Kidney tubule cell (primary cell): ENCODE results near the gene BCAS3.
"Not testable (repeated sequence)": the region's sequence is repeated elsewhere in the genome, so short reads cannot be mapped to it uniquely, and the experiment has no call there.

Experiments
- DNase-seq: peaks from one replicate; pipeline ENCODE4 v3.0.0-alpha.2; 2018; ENCODE audit warnings: low spot score

Gene BCAS3

DNA sequence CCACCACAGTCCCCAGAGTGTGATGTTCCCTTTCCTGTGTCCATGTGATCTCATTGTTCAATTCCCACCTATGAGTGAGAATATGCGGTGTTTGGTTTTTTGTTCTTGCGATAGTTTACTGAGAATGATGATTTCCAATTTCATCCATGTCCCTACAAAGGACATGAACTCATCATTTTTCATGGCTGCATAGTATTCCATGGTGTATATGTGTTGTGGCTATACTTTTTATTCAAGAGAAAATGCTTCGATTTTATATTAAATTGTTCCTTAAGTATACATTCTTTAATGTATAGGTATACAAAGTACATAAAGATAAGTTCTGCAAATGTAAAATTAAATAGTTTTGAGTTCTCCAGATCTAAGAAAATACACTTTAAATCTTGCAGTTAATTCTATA lies 328.3 kb downstream of the BCAS3 start:
- DNase-seq: not testable (repeated sequence)

DNA sequence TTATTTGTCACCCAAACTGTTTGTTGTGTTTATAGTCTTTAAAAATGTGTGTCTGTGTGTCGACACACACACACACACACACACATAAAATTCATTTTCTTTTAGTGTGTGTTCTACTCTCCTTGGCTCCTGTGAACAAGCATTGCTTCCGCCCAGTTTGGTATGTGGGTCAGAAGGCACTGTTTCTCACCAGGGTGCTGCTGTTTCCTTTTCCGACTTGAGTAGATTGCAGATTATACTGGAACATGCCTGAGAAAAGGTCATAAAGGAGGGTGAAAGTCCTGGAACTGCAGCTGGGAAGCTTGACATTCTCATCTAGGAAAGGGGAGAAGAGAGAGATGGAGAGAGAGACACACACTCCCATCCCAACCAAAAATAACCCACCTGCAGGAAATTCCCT lies 330.3 kb downstream of the BCAS3 start:
- peak; percentile 23 for DNase-seq

DNA sequence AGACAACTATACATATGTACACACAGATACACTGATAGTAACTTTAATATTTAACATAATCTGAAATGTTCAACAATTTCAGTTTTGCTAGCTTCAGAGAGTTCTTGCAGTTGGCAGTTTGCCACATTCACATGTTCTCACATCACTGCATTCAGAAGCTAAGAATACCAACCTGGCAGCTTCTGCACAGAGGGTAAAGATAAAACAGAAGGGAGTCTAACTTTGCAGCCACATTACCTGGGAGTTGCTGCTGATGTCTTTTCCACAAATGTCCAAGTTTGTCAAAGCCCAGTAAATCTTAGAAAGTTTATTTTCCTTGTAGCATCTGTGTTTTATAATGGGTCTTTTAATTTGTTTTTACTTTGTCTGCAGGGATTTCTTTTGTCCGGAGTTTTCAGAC lies 332.0 kb downstream of the BCAS3 start:
- peak; percentile 15 for DNase-seq

DNA sequence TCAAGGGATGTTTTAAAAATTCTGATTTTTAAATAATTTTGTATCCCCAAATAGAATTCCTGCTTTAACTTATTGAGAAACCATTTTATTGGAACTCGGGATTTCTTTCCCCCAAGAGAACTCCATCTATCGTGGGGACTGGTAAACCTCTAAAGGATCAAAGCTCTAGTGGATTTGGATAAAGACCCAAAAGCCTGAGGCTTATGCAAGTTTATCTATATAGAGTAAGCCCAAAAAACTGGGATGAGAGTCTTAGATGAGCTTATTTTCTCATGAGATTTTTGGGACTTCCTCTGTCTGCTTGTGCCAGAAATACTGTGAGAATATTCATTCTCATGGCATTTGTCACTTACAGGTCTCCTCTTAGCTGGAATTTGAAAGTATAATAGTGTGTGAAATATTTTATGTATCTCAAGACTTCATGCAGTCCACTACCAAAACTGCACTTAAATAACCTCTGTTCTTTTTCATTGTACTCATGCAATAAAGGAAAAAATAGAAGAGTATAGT lies 333.1 kb downstream of the BCAS3 start:
- DNase-seq: no peak

DNA sequence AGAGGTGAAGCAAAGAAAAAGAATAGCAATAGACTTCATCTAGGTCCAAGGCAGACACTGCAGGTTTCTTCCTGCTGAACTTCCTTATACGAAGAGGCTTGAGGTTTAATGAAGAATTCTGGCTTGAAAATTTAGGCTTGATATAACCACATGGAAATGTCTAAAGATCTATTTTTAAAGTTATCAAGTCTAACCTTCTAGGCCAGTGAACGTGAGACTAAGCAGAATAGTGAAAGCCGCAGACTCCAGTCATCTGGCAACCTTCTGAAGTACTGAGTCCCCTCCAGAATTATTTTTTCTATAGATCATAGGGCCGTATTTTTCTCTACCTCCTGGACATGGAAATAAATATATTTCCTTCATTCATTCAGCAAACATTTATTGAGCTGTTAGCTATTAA lies 333.6 kb downstream of the BCAS3 start:
- no peak for DNase-seq

DNA sequence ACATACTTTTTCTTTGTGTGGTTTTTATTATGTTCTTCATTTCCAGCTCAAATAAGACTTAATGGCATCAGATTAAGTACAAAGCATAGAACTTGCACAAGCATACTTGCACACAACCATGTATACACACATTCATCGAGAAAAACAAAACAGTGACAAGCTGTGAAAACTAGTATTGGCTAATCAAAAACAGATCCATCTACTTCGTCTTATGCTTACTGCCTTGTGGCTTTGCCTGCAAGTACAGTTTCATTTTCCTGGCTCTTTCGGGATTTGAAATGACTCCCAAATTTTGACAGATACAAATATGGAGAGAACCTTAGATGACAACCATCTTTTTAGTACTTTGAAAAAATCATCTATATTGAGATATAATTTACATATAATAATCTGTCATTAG lies 338.3 kb downstream of the BCAS3 start:
- no peak for DNase-seq

DNA sequence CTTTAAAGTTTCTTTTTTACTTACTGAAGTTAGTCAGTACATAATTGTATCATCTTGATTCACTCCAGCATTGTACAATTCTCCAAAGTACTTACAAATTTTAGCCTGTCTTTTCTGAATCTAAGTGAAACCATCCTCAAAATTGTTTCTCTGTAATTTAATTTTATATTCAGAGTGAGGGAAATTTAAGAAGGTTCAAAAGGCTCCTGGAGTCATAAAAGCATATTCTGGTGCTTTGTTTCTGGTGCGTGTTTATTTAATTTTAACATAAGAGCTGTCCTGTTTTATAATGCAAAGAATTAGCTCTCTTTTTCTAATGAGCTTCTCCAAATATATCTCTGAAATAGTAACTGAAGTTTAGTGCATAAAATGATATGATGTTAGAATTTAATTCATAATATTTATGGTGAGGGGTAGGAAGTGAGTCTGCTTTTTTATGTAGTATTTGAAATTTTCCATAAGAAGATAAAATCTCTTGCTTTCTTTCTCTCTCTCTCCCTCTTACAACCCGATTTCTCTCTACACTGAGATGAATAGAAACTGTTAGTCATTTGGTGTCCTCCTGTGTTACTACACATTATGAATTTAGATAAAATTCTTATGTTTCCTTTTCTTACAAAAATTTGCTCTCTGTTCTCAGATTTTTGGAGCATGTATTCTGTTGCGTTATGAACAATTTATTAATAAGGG lies 339.8 kb downstream of the BCAS3 start:
- DNase-seq: no peak

DNA sequence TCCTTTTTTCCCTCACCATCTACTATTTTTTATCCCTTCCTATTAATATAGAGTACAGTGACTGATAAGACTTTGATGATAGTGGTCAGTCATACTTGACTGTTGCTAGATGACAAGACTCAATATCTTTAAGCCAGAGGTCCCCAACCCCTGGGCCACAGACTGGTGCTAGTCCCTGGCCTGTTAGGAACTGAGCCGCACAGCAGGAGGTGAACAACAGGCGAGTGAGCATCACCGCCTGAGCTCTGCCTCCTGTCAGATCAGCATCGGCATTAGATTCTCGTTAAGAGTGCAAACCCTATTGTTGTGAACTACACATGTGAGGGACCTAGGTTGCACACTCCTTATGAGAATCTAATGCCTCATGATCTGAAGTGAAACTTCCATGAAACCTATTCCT lies 341.3 kb downstream of the BCAS3 start:
- DNase-seq: no peak

DNA sequence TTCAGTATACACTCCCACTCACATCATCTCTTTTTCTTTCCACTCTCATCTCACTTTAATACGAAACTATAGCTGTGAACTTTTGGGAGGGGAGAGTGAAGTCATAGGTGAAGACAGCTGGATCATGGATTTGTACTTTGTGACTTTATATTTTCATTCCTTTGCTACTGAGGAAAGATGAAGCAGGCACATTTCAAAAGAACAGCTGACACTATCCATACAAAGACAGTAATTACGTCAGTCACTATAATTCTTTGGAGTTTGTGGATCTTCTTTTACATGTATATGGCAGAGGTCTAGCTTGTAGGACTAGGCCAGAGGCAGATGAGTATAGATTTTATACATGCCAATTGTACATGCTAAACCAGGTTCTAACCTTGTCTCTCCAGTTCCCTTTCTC lies 346.3 kb downstream of the BCAS3 start:
- no peak for DNase-seq

DNA sequence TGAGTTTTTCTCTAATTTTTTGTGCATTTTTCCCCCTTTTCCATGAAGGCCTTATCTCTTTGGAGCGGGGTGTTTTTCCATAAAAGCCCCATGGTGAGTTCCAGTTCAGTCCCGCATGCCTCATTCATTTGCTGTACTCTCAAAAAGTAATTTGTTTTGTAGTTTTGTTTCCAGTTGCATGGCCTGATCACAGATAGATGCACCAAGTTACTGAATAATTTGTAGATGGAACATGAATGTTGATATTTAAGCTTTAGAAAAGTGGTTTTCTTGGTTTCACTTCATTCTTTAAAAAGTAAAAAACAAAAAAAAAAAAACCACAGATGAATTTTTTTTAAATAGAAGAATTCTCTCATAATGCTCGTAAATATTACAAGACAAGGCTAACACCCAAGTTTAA lies 349.2 kb downstream of the BCAS3 start:
- DNase-seq: no peak

DNA sequence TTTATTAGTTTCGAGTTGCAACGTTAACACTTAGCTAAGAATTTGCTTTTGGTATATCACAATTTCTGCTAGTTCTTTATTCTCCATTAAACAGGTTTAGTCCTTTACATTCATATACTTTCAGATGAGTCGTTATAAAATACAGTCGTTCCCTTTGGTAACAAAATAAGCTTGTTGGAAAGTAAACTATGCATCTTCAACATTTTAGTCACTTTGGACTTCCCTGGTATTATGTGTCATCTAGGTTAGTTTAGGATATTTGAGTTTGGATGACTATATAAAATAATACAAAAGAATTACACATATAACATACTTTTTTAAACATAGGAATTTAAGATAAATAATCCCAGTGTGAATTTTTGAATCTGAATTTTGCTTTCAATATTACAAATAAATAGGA lies 351.5 kb downstream of the BCAS3 start:
- no peak for DNase-seq

DNA sequence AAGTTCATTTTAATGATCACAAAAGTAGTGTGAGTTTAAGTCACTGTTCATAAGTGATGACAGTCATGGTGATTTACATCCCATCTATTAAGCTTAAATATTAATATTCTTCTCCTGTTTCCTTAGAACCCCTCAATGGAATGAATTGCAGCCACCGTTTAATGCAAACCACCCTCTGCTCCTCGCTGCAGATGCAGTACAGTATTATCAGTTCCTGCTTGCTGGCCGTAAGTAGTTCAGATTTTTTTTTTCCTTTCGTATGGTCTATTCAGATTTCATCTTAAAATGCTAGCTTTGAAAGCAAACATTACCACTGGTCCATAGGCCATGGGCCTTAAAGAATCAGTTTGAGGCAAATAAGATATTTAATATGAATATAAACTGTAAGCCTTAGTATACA lies 363.0 kb downstream of the BCAS3 start:
- DNase-seq: no peak

DNA sequence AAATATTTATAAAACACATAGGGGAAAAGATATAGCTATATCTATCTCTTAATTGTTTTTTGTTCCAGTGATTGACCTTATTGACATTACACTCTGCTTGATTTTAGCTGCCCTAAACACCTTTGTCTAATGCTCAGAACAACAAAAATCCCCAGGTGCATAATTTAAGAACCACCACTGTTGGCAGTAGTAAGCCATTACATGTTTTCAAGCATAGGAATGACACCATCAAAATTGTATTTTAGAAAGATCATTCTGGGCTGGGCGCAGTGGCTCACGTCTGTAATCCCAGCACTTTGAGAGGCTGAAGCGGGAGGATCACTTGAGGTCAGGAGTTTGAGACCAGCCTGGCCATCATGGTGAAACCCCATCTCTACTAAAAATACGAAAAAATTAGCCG lies 364.7 kb downstream of the BCAS3 start:
- DNase-seq: not testable (repeated sequence)

DNA sequence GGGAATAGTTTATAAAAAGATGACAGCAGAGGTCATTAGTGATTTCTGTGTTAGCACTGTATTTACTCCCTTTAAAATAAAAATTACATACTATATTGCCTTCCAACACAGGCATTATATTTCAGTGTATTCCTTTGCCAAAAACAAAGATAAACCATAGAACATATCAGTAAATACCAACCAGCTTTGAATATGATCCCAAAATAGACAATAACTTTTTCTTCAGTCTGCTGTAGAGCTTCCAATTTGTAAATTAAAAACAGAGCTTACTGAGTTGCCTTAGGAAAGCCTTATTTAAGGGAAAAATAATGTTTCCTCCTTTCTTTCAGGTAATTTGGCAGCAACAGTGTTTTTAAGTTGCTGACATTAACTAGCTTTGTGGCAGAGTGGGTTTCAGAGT lies 369.9 kb downstream of the BCAS3 start:
- no peak for DNase-seq

DNA sequence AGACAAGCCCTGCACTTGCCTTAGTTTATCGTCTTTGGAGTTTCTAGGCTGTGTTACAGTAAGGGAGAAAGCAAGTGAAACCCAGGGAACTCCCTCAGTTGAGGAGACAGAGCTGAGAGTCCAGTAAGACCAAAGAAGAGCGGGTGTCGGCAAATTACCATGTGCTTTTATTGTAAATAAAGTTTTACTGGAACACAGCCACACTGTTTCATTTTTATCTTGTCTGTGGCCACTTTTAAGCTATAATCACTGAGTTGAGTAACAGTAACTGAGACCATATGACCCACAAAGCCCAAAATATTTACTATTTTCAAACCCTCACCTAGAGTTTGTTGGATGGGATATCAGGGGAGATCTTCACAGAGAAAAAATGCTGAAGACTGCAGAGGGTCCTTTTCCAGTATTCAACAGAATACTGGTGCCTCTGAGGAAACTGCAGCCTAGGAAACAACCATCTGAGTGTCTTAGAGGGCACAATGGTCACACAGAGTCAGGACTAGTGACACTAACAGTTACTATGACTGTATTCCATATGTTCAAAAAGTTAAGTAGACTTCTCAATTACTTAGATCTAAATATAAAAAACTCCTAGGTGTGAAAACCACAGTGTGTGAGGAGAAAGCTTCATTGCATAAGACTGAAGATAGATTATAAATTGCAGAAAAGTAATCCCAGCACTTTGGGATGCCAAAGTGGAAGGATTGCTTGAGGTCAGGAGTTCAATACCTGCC lies 370.9 kb downstream of the BCAS3 start:
- DNase-seq: no peak

DNA sequence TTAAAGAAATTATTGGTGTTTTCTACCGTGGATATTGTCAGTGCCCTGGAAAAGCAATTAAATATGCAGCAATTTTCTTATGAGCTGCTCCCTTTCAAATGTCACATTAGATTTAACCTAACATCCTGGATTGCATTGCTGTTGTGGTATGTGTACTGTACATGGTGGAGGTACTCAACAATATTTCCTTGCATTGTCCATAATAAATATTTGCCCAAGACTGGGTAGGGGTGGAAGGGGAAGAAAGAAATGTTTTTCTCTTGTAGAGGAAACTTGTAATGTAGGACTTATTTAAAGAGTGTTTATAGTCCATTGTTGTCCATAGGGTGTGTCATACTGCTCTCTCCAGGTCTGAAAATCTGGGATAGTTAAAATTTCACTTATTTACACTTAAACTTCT lies 375.8 kb downstream of the BCAS3 start:
- DNase-seq: no peak

DNA sequence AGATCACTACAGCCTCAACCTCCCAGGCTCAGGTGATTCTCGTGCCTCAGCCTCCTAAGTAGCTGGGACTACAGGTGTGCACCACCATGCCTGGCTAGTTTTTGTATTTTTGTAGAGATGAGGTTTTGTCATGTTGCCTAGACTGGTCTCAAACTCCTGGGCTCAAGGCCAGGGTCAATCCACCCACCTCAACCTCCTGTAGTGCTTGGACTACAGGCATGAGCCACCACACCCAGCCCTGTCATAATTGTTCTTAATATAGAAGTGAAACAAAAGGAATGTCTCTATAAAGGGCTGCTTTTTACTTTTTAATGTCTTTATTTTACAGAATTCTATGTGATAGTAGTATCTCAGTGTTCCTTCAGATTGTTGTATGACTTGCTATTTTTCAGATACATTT lies 376.8 kb downstream of the BCAS3 start:
- no peak for DNase-seq

DNA sequence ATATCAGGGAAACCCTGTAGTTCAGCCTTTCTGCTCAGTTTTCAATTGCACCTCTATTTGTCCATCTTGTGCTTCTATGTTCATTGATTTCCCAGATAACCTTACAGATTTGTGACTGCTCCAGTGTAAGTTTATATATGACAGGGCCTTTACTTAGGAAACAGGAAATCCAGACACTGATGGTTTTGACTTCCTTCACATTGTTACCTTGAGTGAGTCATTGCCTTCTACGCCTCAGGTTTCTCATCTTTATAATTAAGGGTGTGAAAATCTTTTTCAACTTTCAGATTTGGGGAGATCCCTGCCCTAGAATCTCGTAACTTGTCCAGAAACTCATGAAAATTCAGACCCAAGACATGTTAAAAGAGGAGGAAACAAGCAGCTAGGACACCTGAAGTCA lies 379.6 kb downstream of the BCAS3 start:
- peak; percentile 15 for DNase-seq

DNA sequence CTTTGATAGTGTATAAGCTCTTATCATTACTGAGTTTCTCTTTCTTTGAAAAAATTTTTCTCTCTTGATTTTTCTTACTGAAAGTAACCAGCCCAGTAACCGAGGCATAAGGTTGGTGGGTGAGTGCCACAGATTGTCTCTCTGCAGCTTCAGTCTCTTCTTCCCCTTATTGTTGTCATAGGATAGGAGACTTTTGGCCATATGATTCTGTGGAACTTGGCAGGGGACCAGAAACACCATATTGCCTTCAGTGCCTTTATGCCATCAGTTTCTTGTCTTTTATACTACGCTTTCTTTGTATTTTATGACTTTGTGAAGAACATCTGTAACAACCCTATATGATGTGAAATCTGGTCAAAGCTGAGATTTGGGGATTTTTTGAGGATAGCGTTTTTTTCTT lies 380.4 kb downstream of the BCAS3 start:
- no peak for DNase-seq

DNA sequence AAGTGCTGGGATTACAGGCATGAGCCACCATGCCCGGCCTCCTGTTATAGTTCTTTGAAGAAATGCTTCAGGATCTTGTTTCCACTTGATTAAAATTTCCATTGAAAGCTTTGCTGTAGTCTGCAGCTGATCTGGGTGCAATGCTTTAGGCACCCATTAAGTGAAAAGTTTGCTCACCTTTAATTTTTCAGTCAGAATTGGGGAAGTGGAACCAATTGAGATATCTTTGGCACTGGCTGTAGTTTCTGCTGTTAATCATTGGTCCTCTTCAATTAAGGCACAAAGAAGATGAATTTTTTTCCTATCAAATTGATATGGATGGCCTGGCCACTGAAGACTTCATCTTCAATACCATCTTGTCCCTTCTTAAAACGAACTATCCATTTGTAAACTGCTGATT lies 385.9 kb downstream of the BCAS3 start:
- no peak for DNase-seq

DNA sequence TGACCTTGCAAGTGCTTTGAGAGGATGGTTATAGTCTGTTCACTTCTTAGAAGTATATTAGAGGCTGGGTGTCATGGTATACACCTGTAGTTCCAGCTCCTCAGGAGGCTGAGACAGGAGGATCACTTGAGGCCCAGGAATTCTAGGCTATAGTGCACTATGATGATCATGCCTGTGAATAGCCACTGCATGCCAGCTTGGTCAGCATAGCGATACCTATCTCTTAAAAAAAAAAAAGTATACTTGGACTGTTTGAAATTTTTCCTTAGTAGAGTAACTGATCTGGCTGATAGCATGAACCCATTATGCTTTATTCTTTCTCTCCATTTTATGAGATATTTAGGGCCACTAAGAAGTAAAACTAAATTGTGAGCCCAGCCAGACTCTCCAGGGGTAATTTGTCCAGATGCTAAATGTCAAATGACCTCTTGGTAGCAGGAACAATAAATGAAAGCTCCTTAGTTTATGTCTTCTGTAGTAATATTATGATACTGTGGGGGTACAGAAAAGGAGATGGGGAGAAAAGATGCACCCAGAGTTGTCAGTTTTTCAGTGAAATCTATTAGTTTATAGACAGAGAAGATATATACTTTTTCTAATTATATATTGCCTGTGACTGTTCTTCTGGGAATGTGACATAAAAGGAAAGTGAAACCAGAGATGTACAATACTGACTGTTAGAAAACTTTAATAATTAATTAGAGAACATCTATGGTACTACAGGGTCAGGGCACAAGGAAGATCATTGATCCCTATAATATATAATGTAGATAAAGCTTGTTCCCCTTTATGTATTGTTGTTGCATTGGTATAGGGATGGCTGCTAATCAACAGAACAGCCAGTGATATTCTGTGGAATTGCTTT lies 386.7 kb downstream of the BCAS3 start:
- DNase-seq: peak; percentile 39

DNA sequence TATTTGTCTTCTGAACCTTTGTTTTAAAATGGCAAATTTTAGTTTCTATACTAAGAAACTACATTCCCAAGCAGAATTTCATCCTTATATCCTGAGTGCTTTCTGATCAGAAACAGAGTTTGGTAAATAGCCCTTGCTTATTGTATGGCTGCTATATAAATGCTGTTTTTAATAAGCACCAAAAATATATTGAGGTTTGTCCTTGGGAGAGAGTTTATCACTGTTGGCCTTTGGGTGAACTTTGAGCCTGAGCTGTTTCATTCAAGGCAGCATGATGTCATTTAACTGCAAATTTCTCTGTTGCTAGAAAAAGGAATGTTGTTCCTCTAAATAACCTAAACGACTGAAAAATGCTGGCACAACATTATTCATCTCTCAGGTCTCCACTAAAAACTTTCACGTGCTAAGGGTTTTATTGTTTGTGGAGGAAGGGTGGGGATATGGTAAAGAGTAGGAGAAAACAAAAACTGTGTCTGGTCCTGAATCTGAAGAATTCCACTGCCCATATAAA lies 387.7 kb downstream of the BCAS3 start:
- DNase-seq: peak; percentile 38

DNA sequence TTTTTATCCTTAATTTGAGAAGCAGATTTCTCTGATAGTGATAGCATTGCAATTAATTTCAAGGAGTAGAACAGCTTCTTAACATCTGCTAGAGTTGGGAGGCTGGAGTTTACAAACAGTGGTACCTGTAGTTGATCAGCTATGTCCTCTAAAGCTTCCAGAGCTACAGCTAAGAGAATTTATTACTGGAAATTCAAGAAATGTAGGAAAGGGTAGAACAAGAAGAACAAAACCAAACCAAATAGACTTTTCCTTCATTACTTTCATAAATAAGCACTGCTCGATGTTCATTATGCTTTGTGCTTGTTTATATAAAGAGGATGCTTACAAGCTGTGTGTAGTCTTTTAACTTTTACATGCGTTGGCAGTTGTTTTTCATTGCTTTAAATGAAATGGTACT lies 388.4 kb downstream of the BCAS3 start:
- DNase-seq: no peak
